ENCODE measurements around the gene PECR. TPM values are rescaled to one million over a fixed set of nuclear protein-coding genes. Genes with fewer than 3 reads are reported as not detected.

PECR gene
- total and polyA plus RNA-seq, 7 donors: 1.9 to 4.8 (median 2.5) TPM

- Histone ChIP-seq H3K4me1 (peaks cover 13% of the 10 kb centered on the region), H3K4me3 (no peak overlapping the region), H3K9me3 (no peaks in the 10 kb centered on the region), H3K36me3 (ENCODE audit: insufficient read depth in 1 of 2, low read depth in 1 of 2) (peaks cover 9 to 96% of the 10 kb centered on the region in 2 donors), H3K27me3 (ENCODE audit: insufficient read depth in 3 of 3, low read length in 2 of 3) (no peaks in the 10 kb centered on the region), H3K27ac (no peak overlapping the region)
- 82 to 88% (median 88%) methylated on average over 3 of the region's 3 CpGs for WGBS, 3 donors
- intact Hi-C loops (cut with DNase I): loop anchor here in 1 of 2 donors (5.0 kb wide), 1 partner anchor 302 kb away; no protein-coding TSS in a partner anchor
- no peak for ATAC-seq
- no peak for TF ChIP-seq CTCF (IDR thresholded peaks at IDR 0.05)
- no peak for DNase-seq
Observed at GRCh38 chr2:216119986-216120385, 38.4 kb upstream of the PECR start.

- Histone ChIP-seq H3K4me3 (no peak overlapping the region), H3K4me1 (peaks cover 17% of the 10 kb centered on the region), H3K27me3 (ENCODE audit: insufficient read depth in 3 of 3, low read length in 2 of 3) (no peaks in the 10 kb centered on the region), H3K36me3 (ENCODE audit: insufficient read depth in 1 of 2, low read depth in 1 of 2) (peaks cover 9 to 92% of the 10 kb centered on the region in 2 donors), H3K9me3 (no peaks in the 10 kb centered on the region), H3K27ac (no peak overlapping the region)
- no peak for ATAC-seq
- no peak for TF ChIP-seq CTCF (IDR thresholded peaks at IDR 0.05)
- 80 to 86% (median 85%) methylated on average over 2 of the region's 2 CpGs for WGBS, 3 donors
- no peak for DNase-seq
- intact Hi-C loops (cut with DNase I): loop anchor here in 1 of 2 donors (5.0 kb wide), 1 partner anchor 303 kb away; no protein-coding TSS in a partner anchor
Observed at GRCh38 chr2:216119146-216119545, 37.5 kb upstream of the PECR start.

GRCh38 chr2:216118474-216118873 lies 36.9 kb upstream of the PECR start:
- H3K27me3 ChIP-seq (ENCODE audit: insufficient read depth in 3 of 3, low read length in 2 of 3): no peaks in the 10 kb centered on the region
- H3K4me1 ChIP-seq: peaks cover 18% of the 10 kb centered on the region
- WGBS, 3 donors: 91 to 98% (median 97%) methylated on average over 1 of the region's 1 CpG
- peaks cover 9 to 92% of the 10 kb centered on the region in 2 donors for H3K36me3 ChIP-seq (ENCODE audit: insufficient read depth in 1 of 2, low read depth in 1 of 2)
- H3K4me3 ChIP-seq: no peak overlapping the region
- ATAC-seq: no peak
- no peaks in the 10 kb centered on the region for H3K9me3 ChIP-seq
- no peak overlapping the region for H3K27ac ChIP-seq
- no peak for DNase-seq
- no peak for TF ChIP-seq CTCF (IDR thresholded peaks at IDR 0.05)
- intact Hi-C loops (cut with DNase I): loop anchor here in 1 of 2 donors (5.0 kb wide), 1 partner anchor 304 kb away; no protein-coding TSS in a partner anchor

GRCh38 chr2:216117561-216118340 lies 36.1 kb upstream of the PECR start:
- Histone ChIP-seq H3K4me3 (no peak overlapping the region), H3K27me3 (ENCODE audit: insufficient read depth in 3 of 3, low read length in 2 of 3) (no peaks in the 10 kb centered on the region), H3K36me3 (ENCODE audit: insufficient read depth in 1 of 2, low read depth in 1 of 2) (peaks cover 12 to 92% of the 10 kb centered on the region in 2 donors), H3K4me1 (peaks cover 18% of the 10 kb centered on the region), H3K27ac (no peak overlapping the region), H3K9me3 (no peaks in the 10 kb centered on the region)
- intact Hi-C loops (cut with DNase I): loop anchor here in 1 of 2 donors (5.0 kb wide), 1 partner anchor 305 kb away; no protein-coding TSS in a partner anchor
- DNase-seq (no peak), ATAC-seq (no peak)
- 74 to 86% (median 78%) methylated on average over 4 of the region's 4 CpGs for WGBS, 3 donors
- no peak for TF ChIP-seq CTCF (IDR thresholded peaks at IDR 0.05)
